ENCODE results near the gene TINAGL1. TPM values are rescaled to one million over a fixed set of nuclear protein-coding genes. Genes with fewer than 3 reads are reported as not detected.
A peak's percentile ranks its signal among the peaks of the same experiment; 100 is the strongest.

The TINAGL1 gene
- total and polyA plus RNA-seq, 10 of the 15 experiments (the other 5 are each of a cell fraction or from before 2014, with no cell fraction given) = 0.20 to 0.49 (median 0.23) TPM; not detected in 7

GRCh38 chr1:31593770-31594632, 17.7 kb downstream of the TINAGL1 start (continued):
- no peak for TF ChIP-seq POLR2AphosphoS2 (IDR thresholded peaks at IDR 0.05; ENCODE audit: low read depth, low read length)
- no peak for TF ChIP-seq HSF1 (IDR thresholded peaks at IDR 0.05; ENCODE audit: low read depth, low read length)
- TF ChIP-seq MXI1 (IDR thresholded peaks at IDR 0.05; ENCODE audit: low read depth, low read length) = no peak
- TF ChIP-seq RB1 (IDR thresholded peaks at IDR 0.05; ENCODE audit: borderline replicate concordance) = peak; percentile 60; the same call in 1 of the 2 replicates
- TF ChIP-seq ZNF592 (IDR thresholded peaks at IDR 0.05) = no peak
- TF ChIP-seq WRNIP1 (IDR thresholded peaks at IDR 0.05; ENCODE audit: borderline replicate concordance, low read depth, low read length) = no peak
- TF ChIP-seq EP300 (IDR thresholded peaks at IDR 0.05; ENCODE audit: borderline replicate concordance in 1 of 2, control insufficient read depth in 1 of 2, low read depth in 2 of 2, low read length in 2 of 2) = no peak
- TF ChIP-seq CREB1 (IDR thresholded peaks at IDR 0.05; ENCODE audit: low read depth) = no peak
- no peak for TF ChIP-seq NR2C2 (IDR thresholded peaks at IDR 0.05; ENCODE audit: borderline replicate concordance, control insufficient read depth, insufficient read length, low read depth)
- TF ChIP-seq POLR2AphosphoS5 (IDR thresholded peaks at IDR 0.05; ENCODE audit: low read length) = no peak
- no peak for TF ChIP-seq RELB (IDR thresholded peaks at IDR 0.05; ENCODE audit: low read depth)
- peak; percentile 85 for TF ChIP-seq SMC3 (IDR thresholded peaks at IDR 0.05; ENCODE audit: borderline replicate concordance, low read length)
- TF ChIP-seq ZBTB4 (CRISPR knock-in tag; IDR thresholded peaks at IDR 0.05) = no peak
- TF ChIP-seq ASH2L (IDR thresholded peaks at IDR 0.05; ENCODE audit: borderline replicate concordance, low read depth) = no peak
- no peak for TF ChIP-seq NKRF (conservative IDR thresholded peaks at IDR 0.05)

Measured in GM12878 (cell line).